ENCODE measurements around the gene ATXN3L. TPM values are rescaled to one million over a fixed set of nuclear protein-coding genes. Genes with fewer than 3 reads are reported as not detected.

Gene ATXN3L
- total RNA-seq, 1 donor from 2014 or later: not detected

DNA sequence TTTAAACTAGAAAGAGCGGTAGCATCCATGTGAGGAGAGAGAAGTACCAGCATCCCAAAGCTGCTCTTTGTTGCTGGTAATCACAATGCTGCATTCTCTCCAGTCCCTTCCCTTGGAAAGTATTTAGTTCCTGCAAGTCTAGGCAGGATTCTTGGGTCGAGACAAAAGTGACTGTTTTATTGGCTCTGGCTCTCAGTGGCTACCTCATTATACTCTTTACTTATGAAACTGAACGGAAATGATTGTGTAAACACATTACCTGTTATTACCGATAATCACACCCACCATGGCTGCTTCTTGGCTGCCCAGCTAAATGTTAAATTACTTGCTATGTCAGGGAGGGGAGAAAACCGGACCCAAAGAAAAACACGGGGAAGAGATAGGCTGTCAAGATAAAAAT, 26.2 kb downstream of the ATXN3L start:
- TF ChIP-seq, protein P1, sequence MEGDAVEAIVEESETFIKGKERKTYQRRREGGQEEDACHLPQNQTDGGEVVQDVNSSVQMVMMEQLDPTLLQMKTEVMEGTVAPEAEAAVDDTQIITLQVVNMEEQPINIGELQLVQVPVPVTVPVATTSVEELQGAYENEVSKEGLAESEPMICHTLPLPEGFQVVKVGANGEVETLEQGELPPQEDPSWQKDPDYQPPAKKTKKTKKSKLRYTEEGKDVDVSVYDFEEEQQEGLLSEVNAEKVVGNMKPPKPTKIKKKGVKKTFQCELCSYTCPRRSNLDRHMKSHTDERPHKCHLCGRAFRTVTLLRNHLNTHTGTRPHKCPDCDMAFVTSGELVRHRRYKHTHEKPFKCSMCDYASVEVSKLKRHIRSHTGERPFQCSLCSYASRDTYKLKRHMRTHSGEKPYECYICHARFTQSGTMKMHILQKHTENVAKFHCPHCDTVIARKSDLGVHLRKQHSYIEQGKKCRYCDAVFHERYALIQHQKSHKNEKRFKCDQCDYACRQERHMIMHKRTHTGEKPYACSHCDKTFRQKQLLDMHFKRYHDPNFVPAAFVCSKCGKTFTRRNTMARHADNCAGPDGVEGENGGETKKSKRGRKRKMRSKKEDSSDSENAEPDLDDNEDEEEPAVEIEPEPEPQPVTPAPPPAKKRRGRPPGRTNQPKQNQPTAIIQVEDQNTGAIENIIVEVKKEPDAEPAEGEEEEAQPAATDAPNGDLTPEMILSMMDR (IDR thresholded peaks at IDR 0.05; ENCODE audit: insufficient read depth, low read length, severe bottlenecking): no peak
- DNase-seq (ENCODE audit: low read depth) (peak; percentile 93), FAIRE-seq (no peak)
- no peaks in the 10 kb centered on the region for H3K27me3 ChIP-seq (ENCODE audit: control insufficient read depth, insufficient read depth, low read length)
- H3K4me3 ChIP-seq (ENCODE audit: low read depth, low read length): no peak overlapping the region
- H3K36me3 ChIP-seq (ENCODE audit: control insufficient read depth, insufficient read depth, low read length): no peaks in the 10 kb centered on the region

DNA sequence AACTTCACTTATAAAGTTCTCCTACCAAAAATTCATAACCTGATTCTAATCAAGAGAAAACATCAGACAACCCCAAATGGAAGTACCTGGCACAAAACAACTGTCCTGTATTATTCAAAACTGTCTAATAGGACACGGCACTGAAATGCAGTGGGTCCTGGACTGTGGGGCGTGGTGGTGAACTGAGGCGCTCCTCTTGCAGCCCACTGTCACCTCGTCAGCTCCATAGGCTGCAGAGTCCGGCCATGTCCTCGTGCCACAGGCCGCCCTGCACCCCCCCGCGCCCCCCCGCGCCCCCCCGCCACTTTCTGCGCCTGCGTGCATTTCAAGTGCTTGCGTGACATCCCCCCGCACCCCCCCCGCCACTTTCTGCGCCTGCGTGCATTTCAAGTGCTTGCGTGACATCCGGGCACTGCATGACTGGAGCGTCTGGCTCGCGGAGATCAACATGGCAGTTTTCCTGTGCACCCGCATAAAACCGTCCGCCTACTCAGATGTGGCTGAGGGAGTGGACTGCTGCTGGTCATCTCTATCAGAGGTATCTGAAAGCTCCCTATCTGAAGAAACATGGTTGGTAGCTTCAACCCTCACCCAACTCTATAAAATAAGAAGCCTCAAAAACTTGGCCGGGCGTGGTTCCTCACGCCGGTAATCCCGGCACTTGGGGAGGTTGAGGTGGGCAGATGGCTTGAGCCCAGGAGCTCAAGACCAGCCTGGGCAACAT, 28.8 kb downstream of the ATXN3L start:
- Histone ChIP-seq H3K4me3 (ENCODE audit: low read depth, low read length) (no peak overlapping the region), H3K27me3 (ENCODE audit: control insufficient read depth, insufficient read depth, low read length) (no peaks in the 10 kb centered on the region), H3K36me3 (ENCODE audit: control insufficient read depth, insufficient read depth, low read length) (no peaks in the 10 kb centered on the region)
- FAIRE-seq (no peak), DNase-seq (ENCODE audit: low read depth) (no peak)
- TF ChIP-seq, protein P1 (IDR thresholded peaks at IDR 0.05; ENCODE audit: insufficient read depth, low read length, severe bottlenecking): no peak

DNA sequence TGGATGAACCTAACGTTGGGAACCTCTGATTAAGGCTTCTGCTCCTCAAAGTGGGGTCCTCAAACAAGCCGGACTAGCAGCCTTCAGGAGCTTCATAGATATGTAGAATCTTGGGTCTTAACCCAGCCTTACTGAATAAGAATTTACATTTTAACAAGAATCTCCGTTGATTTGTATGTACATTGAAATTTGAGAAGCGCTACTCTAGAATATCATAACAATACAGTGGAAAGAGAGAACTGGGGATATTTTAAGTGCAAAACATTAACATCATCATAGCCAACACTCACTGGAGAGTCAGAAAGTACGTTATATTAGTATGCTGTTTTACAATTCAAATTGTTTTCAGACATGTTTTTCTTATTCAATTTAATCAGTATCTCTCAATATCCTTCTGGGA, 31.2 kb downstream of the ATXN3L start:
- no peaks in the 10 kb centered on the region for H3K27me3 ChIP-seq (ENCODE audit: control insufficient read depth, insufficient read depth, low read length)
- no peak for DNase-seq (ENCODE audit: low read depth)
- FAIRE-seq: no peak
- no peak overlapping the region for H3K4me3 ChIP-seq (ENCODE audit: low read depth, low read length)
- H3K36me3 ChIP-seq (ENCODE audit: control insufficient read depth, insufficient read depth, low read length): no peaks in the 10 kb centered on the region
- TF ChIP-seq, protein P1 (IDR thresholded peaks at IDR 0.05; ENCODE audit: insufficient read depth, low read length, severe bottlenecking): no peak

DNA sequence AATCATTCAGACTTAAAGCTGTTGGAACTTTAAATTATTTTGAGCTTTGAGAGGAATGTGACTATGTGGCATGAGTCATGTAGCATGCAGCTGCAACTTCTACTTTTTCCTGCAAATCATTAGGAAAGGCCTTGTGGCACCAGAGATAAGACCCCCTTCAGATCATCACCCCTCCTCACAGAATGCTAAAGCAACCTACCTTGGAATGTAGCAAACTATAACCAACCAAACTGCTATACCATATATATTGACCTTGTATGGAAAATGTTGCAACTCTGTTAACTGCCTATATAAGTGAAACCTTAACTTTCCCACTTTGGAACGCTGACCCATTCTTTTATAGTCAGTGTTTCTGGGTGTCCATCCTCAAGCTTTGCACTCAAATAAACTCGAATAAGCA, 32.0 kb downstream of the ATXN3L start:
- TF ChIP-seq, protein P1 (IDR thresholded peaks at IDR 0.05; ENCODE audit: insufficient read depth, low read length, severe bottlenecking): no peak
- FAIRE-seq: no peak
- no peak for DNase-seq (ENCODE audit: low read depth)
- no peaks in the 10 kb centered on the region for H3K36me3 ChIP-seq (ENCODE audit: control insufficient read depth, insufficient read depth, low read length)
- no peaks in the 10 kb centered on the region for H3K27me3 ChIP-seq (ENCODE audit: control insufficient read depth, insufficient read depth, low read length)
- no peak overlapping the region for H3K4me3 ChIP-seq (ENCODE audit: low read depth, low read length)

DNA sequence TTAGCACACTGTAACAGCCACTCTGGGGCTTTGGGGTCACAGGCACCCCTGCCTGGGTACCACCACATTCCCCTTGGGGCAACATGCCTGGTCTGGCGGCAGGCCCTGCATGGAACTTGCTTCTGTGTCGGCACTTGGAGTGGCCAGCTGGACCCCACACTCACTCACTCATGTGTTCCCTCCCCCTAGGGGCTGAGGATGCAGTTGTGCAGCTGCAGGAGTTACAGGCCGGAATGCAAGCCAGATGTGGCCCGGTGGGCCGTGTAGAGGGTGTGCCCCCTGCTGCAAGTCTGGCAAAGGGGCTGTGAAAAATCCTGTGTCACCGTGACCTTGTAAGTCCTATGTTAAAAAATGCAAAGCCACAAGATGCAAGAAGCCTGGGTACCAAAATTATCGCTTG, 34.2 kb downstream of the ATXN3L start:
- FAIRE-seq: no peak
- no peaks in the 10 kb centered on the region for H3K27me3 ChIP-seq (ENCODE audit: control insufficient read depth, insufficient read depth, low read length)

More for the DNA sequence above, 34.2 kb downstream of the ATXN3L start:
- DNase-seq (ENCODE audit: low read depth): no peak
- TF ChIP-seq, protein P1 (IDR thresholded peaks at IDR 0.05; ENCODE audit: insufficient read depth, low read length, severe bottlenecking): no peak
- Histone ChIP-seq H3K36me3 (ENCODE audit: control insufficient read depth, insufficient read depth, low read length) (no peaks in the 10 kb centered on the region), H3K4me3 (ENCODE audit: low read depth, low read length) (no peak overlapping the region)

Data from bronchial epithelial cell (primary cell).